Mesendoderm (in vitro differentiated cells): ENCODE results near the gene CIDEB.

ENCODE experiments used
- DNase-seq: peaks from one replicate; pipeline ENCODE4 v3.0.0; 2013
- H2AK5ac ChIP-seq: 2 replicates; pipeline ENCODE4 v1.6.1; 2013; ENCODE audit warnings: low read length, inconsistent platforms
- H2BK120ac ChIP-seq: 2 replicates; pipeline ENCODE4 v1.6.1; 2013; ENCODE audit warnings: low read depth, mild to moderate bottlenecking, low read length, moderate library complexity, mixed read lengths
- H2BK15ac ChIP-seq: replicated peaks from 2 replicates; pipeline ENCODE4 v1.6.1; 2013; ENCODE audit warnings: low read depth, mild to moderate bottlenecking, moderate library complexity
- H2BK5ac ChIP-seq: 2 replicates; pipeline ENCODE4 v1.6.1; 2013; ENCODE audit warnings: low read length, inconsistent platforms
- H3K18ac ChIP-seq: 2 replicates; pipeline ENCODE4 v1.6.1; 2013; ENCODE audit warnings: mild to moderate bottlenecking, low read length, mixed read lengths
- H3K23ac ChIP-seq: one replicate; pipeline ENCODE4 v1.6.1; 2013; ENCODE audit warnings: low read length
- H3K27ac ChIP-seq: 2 replicates; pipeline ENCODE4 v1.5.1; 2013; ENCODE audit warnings: low read depth, mild to moderate bottlenecking, inconsistent platforms, low read length, moderate library complexity
- H3K27me3 ChIP-seq: 2 replicates; pipeline ENCODE4 v1.6.1; 2013; ENCODE audit warnings: low read length, control low read depth, mild to moderate bottlenecking, inconsistent platforms; ENCODE audit not compliant: insufficient read depth, poor library complexity
- H3K36me3 ChIP-seq: 2 replicates; pipeline ENCODE4 v1.6.1; 2013; ENCODE audit warnings: low read length, inconsistent platforms; ENCODE audit not compliant: control insufficient read depth, insufficient read depth
- H3K4ac ChIP-seq: one replicate; pipeline ENCODE4 v1.6.1; 2013; ENCODE audit warnings: low read depth, mild to moderate bottlenecking, low read length, moderate library complexity
- H3K4me1 ChIP-seq: 2 replicates; pipeline ENCODE4 v1.6.1; 2013; ENCODE audit warnings: low read depth, low read length, inconsistent platforms; ENCODE audit not compliant: control insufficient read depth
- H3K4me2 ChIP-seq: 2 replicates; pipeline ENCODE4 v1.6.1; 2013; ENCODE audit warnings: low read length
- H3K4me3 ChIP-seq: 2 replicates; pipeline ENCODE4 v1.5.1; 2013; ENCODE audit warnings: mild to moderate bottlenecking, low read length
- H3K56ac ChIP-seq: one replicate; pipeline ENCODE4 v1.6.1; 2013; ENCODE audit warnings: low read length
- H3K79me1 ChIP-seq: 2 replicates; pipeline ENCODE4 v1.6.1; 2013; ENCODE audit warnings: low read length, inconsistent platforms
- H3K79me2 ChIP-seq: 2 replicates; pipeline ENCODE4 v1.6.1; 2013; ENCODE audit warnings: mild to moderate bottlenecking, low read length; ENCODE audit not compliant: control insufficient read depth, insufficient read depth
- H3K9ac ChIP-seq: 2 replicates; pipeline ENCODE4 v1.6.1; 2013; ENCODE audit warnings: low read length, inconsistent platforms
- H4K5ac ChIP-seq: one replicate; pipeline ENCODE4 v1.6.1; 2013; ENCODE audit warnings: low read length
- H4K8ac ChIP-seq: one replicate; pipeline ENCODE4 v1.6.1; 2013; ENCODE audit warnings: low read depth, mild to moderate bottlenecking, control low read depth, low read length, moderate library complexity
- WGBS: extraction: QIAGEN DNeasy Blood & Tissue Kit; methylation state at CpG from one replicate; pipeline ENCODE4 v1.1.7; 2013; ENCODE audit warnings: low lambda C conversion rate, missing lambda C conversion rate; ENCODE audit not compliant: insufficient coverage; ENCODE audit errors: extremely low coverage; 5-methylcytosine and 5-hydroxymethylcytosine counted together

Gene CIDEB

DNA sequence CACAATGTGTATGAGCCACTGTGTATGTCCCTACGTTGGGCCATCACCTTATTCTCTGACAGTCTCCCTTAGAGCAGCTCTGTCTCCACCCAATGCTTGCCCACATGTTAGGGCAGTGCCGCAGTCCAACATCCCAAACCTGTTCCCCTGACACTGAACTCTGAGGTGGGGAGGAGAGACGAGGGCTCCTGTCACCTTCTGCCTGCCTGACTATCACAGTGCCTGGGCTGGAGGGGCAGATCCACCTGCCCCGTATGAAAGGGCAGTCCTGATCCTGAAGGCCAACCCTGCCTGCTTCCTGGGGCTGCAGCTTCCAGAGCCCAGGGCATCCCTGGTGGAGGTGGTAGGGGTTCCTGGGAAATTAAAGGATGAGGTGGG is 47.0 kb downstream of the CIDEB start:
- no peaks in the 10 kb centered on the region for H3K4me1 ChIP-seq
- no peak overlapping the region for H4K8ac ChIP-seq
- H3K9ac ChIP-seq, result no peak overlapping the region
- H2BK15ac ChIP-seq, result no peak overlapping the region
- H2BK120ac ChIP-seq, result no peak overlapping the region
- no peak overlapping the region for H3K23ac ChIP-seq
- H3K27ac ChIP-seq, result no peak overlapping the region
- H3K4me3 ChIP-seq, result no peak overlapping the region
- H3K4me2 ChIP-seq, result no peak overlapping the region
- no peak overlapping the region for H3K56ac ChIP-seq
- H2BK5ac ChIP-seq, result no peak overlapping the region
- no peaks in the 10 kb centered on the region for H3K27me3 ChIP-seq
- no peaks in the 10 kb centered on the region for H3K79me2 ChIP-seq
- WGBS, result no CpG with 5 or more reads among the region's 4 CpGs
- DNase-seq, result no peak
- no peak overlapping the region for H3K4ac ChIP-seq
- no peaks in the 10 kb centered on the region for H3K79me1 ChIP-seq
- no peak overlapping the region for H3K18ac ChIP-seq
- no peak overlapping the region for H2AK5ac ChIP-seq
- H4K5ac ChIP-seq, result no peak overlapping the region
- H3K36me3 ChIP-seq, result no peaks in the 10 kb centered on the region

DNA sequence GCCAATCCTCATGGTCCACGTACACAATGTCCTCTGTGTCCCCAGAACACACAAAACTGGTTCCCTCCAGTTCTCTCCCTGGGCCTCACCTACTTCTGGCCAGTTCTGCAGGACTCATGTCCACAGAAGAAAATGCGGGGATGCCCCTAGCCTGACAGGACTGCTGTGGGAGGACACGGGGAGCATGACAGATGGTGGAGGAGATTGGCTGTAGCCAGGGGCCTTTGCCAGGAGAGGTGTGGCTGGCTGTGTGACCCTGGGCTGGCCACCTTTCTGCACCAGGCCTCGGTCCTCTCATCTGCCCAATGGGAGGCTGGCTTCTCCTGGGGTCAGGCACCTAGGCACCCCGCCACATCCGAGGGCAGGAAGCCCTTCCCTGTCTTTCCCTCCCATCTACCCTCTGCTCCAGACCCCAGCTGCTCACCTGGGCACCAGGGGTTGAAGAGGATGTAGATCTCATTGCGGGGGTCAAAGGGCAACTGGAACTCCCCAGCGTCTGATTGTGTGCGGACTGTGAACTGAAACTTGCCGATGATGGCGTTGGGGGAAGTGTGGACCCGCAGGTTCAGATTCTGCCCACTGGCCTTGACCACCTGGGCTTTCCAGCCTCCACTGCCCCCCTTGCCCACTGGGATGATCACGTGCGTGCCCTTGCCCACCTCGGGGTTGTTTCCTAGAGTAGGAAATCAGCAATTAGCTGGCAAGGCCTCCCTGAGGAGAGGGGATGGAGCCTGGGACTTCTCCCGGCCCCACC is 47.6 kb downstream of the CIDEB start:
- Histone ChIP-seq H3K27me3 (no peaks in the 10 kb centered on the region), H2BK120ac (no peak overlapping the region), H3K23ac (no peak overlapping the region), H3K56ac (no peak overlapping the region), H3K36me3 (no peaks in the 10 kb centered on the region), H3K4me1 (no peaks in the 10 kb centered on the region), H4K5ac (no peak overlapping the region), H3K4ac (no peak overlapping the region), H2BK15ac (no peak overlapping the region), H2AK5ac (no peak overlapping the region), H3K27ac (no peak overlapping the region), H3K79me2 (no peaks in the 10 kb centered on the region), H3K9ac (no peak overlapping the region), H2BK5ac (no peak overlapping the region), H3K4me2 (no peak overlapping the region), H3K18ac (no peak overlapping the region), H3K79me1 (no peaks in the 10 kb centered on the region), H3K4me3 (no peak overlapping the region), H4K8ac (no peak overlapping the region)
- DNase-seq, result no peak
- no CpG with 5 or more reads among the region's 16 CpGs for WGBS

DNA sequence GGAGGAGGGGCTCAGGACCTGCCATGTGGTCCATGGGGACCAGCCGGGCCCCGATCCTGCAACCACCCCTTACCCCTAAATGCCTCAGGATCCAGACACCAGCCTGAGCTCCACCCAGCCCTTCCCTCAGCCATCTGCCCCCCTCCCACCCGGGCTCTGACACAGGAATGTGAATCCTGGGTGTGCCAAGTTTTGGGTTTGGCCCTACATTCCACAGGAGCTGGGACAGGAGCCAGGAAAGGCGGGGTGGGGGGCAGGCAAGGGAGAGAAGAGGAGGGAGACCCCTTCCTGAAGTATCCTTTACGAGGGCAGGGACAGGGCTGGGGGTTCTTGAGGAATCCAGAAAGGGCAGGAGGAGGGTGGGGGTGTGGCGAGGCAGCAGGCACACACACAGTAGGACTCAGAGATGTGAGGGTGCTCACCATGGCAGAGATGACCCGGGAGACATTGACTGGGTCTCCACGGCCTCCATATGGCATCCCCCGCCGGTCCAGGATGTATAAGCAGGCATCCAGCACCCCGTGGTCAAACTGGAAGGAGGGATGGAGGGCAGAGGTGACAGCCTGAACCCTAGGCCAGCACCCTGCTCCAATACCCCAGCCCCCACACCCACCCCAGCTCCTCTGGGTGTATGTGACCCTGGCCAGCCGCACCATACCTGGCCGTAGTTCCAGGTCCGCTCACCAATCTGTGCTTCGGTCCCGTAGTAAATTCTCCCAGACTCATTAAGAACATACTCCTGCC is 48.3 kb downstream of the CIDEB start:
- Histone ChIP-seq H3K18ac (no peak overlapping the region), H2AK5ac (no peak overlapping the region), H3K23ac (no peak overlapping the region), H4K5ac (no peak overlapping the region), H3K27me3 (no peaks in the 10 kb centered on the region), H3K79me2 (no peaks in the 10 kb centered on the region), H2BK120ac (no peak overlapping the region), H3K9ac (no peak overlapping the region), H3K56ac (no peak overlapping the region), H4K8ac (no peak overlapping the region), H3K4me2 (no peak overlapping the region), H3K4me3 (no peak overlapping the region), H3K4me1 (no peaks in the 10 kb centered on the region), H3K4ac (no peak overlapping the region), H3K36me3 (no peaks in the 10 kb centered on the region), H2BK15ac (no peak overlapping the region), H3K79me1 (no peaks in the 10 kb centered on the region), H3K27ac (no peak overlapping the region), H2BK5ac (no peak overlapping the region)
- DNase-seq, result peak; percentile 19
- no CpG with 5 or more reads among the region's 16 CpGs for WGBS

DNA sequence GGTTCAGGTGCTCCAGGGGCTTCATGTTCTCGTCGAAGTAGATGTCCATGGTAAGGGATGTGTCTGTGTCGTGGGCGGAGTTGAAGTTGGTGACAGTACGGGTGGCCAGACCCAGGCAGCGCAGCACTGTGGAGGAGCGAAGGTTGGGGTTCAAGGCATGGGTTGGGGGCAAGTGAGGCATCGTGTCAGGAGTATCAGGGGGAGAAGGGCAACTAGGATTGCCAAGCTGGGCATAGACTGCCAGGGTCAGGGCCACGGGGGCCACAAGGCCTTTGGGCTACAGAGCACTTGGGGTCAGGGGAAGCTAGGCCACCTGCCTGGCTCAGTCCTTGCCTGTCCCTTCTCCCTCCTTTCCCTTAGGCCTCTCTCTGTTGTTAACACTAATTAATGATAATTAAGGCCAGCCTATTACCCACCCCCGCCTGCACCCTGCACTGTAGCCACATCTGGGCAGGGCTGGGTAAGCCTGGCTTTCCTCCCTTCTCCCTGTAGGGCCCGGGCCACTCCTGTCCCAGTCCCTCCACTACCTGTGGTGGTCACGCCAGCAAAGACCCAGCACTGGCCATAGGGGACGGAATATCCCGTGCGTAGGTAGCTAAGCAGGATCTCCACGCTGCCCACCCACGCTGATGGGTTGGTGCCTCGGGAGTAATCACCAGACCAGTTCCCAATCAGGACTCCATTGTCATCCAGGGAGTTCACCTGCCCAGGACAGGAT is 49.1 kb downstream of the CIDEB start:
- WGBS, result no CpG with 5 or more reads among the region's 18 CpGs
- Histone ChIP-seq H3K27me3 (no peaks in the 10 kb centered on the region), H3K36me3 (no peaks in the 10 kb centered on the region), H3K4ac (no peak overlapping the region), H2AK5ac (no peak overlapping the region), H3K27ac (no peak overlapping the region), H3K23ac (no peak overlapping the region), H2BK120ac (no peak overlapping the region), H4K8ac (no peak overlapping the region), H3K4me1 (no peaks in the 10 kb centered on the region), H3K79me2 (no peaks in the 10 kb centered on the region), H3K4me3 (no peak overlapping the region), H3K9ac (no peak overlapping the region), H3K79me1 (no peaks in the 10 kb centered on the region), H3K56ac (no peak overlapping the region), H2BK15ac (no peak overlapping the region), H2BK5ac (no peak overlapping the region), H4K5ac (no peak overlapping the region), H3K18ac (no peak overlapping the region), H3K4me2 (no peak overlapping the region)
- DNase-seq, result no peak

DNA sequence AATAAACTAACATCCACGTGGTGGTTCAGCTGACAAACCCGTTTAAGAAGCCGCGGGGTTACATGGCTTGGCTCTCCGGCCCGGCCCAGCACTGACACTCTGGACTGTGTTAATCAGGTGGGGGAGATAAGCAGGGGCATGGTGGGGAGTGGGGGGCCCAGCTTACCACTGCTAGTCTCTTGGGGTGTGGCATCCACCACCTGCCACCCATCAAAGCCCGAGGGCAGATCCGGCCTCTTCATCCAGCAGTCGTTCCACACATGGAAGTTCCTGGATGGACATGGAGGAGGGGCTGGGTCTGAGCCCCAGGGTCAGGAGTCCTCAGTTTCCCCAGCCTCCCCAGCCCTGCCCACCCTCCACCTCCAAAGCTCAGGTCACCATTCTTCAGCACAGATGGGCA is 49.7 kb downstream of the CIDEB start:
- no peaks in the 10 kb centered on the region for H3K36me3 ChIP-seq

More for the DNA sequence above, 49.7 kb downstream of the CIDEB start:
- Histone ChIP-seq H2BK120ac (no peak overlapping the region), H4K8ac (no peak overlapping the region), H3K79me2 (no peaks in the 10 kb centered on the region), H3K4me1 (no peaks in the 10 kb centered on the region), H3K27ac (no peak overlapping the region), H4K5ac (no peak overlapping the region), H3K79me1 (no peaks in the 10 kb centered on the region), H3K4ac (no peak overlapping the region), H3K4me3 (no peak overlapping the region), H3K27me3 (no peaks in the 10 kb centered on the region), H2AK5ac (no peak overlapping the region), H3K23ac (no peak overlapping the region), H2BK5ac (no peak overlapping the region), H3K56ac (no peak overlapping the region), H2BK15ac (no peak overlapping the region), H3K4me2 (no peak overlapping the region), H3K18ac (no peak overlapping the region), H3K9ac (no peak overlapping the region)
- DNase-seq, result no peak
- WGBS, result no CpG with 5 or more reads among the region's 9 CpGs
